GM23338 (cell line): Measurements from ENCODE around the gene PIGN.

ENCODE experiments used
- CREB1 ChIP-seq: fragments of 250-450 bp; sonication (Bioruptor Pico); IDR thresholded peaks from 2 replicates; pipeline ENCODE4 v1.5.0; 2020; ENCODE audit warnings: low read depth, mild to moderate bottlenecking, moderate library complexity
- ETS1 ChIP-seq: IDR thresholded peaks from 2 replicates; pipeline ENCODE4 v1.6.1; 2016; ENCODE audit warnings: antibody characterized with exemption
- EZH2 ChIP-seq: fragments of 200-600 bp; sonication (generic); IDR thresholded peaks from one replicate; pipeline ENCODE4 v1.8.0; 2017; ENCODE audit warnings: antibody characterized with exemption, mild to moderate bottlenecking, low read depth; ENCODE audit not compliant: unreplicated experiment
- EZH2phosphoT487 ChIP-seq: fragments of 200-600 bp; sonication (generic); IDR thresholded peaks from one replicate; pipeline ENCODE4 v1.8.1; 2018; ENCODE audit warnings: antibody characterized with exemption; ENCODE audit not compliant: unreplicated experiment
- JUNB ChIP-seq: IDR thresholded peaks from one replicate; pipeline ENCODE4 v1.6.1; 2016; ENCODE audit warnings: antibody characterized with exemption; ENCODE audit not compliant: unreplicated experiment
- POLR2AphosphoS5 ChIP-seq: IDR thresholded peaks from 2 replicates; pipeline ENCODE4 v1.6.1; 2016; ENCODE audit warnings: antibody characterized with exemption, low read depth
- REST ChIP-seq: IDR thresholded peaks from one replicate; pipeline ENCODE4 v1.6.1; 2018; ENCODE audit warnings: antibody characterized with exemption; ENCODE audit not compliant: unreplicated experiment
- ZNF114 ChIP-seq: fragments of 250-450 bp; sonication (Bioruptor Pico); IDR thresholded peaks from 2 replicates; pipeline ENCODE4 v1.5.0; 2020; ENCODE audit warnings: mild to moderate bottlenecking, moderate library complexity
- TF ChIP-seq, protein P1 (sequence below), 2 experiments: fragments of 200-600 bp in 1 of 2; sonication (generic) in 1 of 2; conservative IDR thresholded peaks; 2 replicates each; pipeline versions ENCODE4 v1.5.1 to v1.6.1; 2016 to 2017; ENCODE audit warnings: antibody characterized with exemption in 2 of 2, low read depth in 2 of 2, mild to moderate bottlenecking in 2 of 2, moderate library complexity in 1 of 2

DNA sequence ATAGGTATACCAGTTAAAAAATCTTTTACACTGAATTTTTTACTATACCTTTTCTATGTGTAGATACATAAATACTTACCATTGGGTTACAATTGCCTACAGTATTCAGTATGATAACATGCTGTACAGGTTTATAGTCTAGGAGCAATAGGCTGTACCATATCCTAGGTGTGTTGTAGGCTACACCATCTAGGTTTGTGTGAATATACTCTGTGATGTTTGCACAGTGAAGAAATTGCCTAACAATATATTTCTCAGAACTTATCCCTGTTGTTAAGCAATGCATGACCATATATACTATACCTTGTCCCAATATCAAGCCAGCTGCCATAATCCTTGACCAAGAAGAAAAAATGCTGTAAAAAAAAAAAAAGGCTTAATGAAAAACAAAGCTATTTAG is 114.5 kb downstream of the PIGN start:
- TF ChIP-seq, protein P1, sequence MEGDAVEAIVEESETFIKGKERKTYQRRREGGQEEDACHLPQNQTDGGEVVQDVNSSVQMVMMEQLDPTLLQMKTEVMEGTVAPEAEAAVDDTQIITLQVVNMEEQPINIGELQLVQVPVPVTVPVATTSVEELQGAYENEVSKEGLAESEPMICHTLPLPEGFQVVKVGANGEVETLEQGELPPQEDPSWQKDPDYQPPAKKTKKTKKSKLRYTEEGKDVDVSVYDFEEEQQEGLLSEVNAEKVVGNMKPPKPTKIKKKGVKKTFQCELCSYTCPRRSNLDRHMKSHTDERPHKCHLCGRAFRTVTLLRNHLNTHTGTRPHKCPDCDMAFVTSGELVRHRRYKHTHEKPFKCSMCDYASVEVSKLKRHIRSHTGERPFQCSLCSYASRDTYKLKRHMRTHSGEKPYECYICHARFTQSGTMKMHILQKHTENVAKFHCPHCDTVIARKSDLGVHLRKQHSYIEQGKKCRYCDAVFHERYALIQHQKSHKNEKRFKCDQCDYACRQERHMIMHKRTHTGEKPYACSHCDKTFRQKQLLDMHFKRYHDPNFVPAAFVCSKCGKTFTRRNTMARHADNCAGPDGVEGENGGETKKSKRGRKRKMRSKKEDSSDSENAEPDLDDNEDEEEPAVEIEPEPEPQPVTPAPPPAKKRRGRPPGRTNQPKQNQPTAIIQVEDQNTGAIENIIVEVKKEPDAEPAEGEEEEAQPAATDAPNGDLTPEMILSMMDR (conservative IDR thresholded peaks at IDR 0.05; ENCODE audit: low read depth in 2 of 2), result no peak
- TF ChIP-seq CREB1, result no peak
- TF ChIP-seq POLR2AphosphoS5, result no peak
- TF ChIP-seq JUNB, result no peak
- TF ChIP-seq EZH2, result no peak
- no peak for TF ChIP-seq REST
- no peak for TF ChIP-seq EZH2phosphoT487
- TF ChIP-seq ETS1, result no peak
- TF ChIP-seq ZNF114 (CRISPR knock-in tag), result no peak
